HG03520 (cell line): ENCODE results near the gene ANKMY1.

Source experiments
- ATAC-seq: cut with Tn5 transposase; IDR thresholded peaks from one replicate; pipeline ENCODE4 v1.9.1; 2021; ENCODE audit warnings: mild to moderate bottlenecking, moderate library complexity; ENCODE audit not compliant: unreplicated experiment

Gene ANKMY1

DNA sequence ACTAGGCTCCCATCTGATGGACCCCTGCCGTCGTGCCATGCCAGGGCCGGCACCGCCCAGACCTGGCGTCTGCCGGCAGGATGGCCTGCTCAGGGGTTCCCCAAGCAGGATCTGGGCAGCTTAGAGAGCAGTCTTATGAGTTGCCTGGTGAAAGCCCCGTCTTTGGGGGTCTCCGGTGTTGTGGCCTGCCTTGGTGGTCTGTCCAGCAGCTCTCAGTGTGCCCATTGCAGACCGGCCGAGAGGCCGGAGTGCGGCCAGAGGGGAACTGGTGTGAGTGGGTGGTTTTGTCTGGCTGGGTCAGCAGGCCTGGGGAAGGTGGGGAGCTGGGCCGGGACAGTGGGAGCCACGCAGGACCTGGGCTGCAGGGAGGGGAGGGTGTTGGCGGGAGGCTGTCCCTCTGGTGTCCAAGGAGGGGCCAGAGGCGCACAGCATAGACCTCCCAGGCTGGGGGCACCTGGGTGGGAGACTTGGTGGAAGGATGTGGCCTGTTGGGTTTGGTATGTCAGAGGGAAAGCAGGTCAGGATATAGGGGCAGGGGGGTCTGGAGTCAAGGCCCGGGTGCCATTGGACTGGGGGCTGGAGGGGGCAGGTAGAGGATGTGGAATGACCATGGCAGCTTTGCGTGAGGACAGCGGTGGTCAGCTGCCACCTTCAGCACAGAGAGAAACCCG lies 105.9 kb downstream of the ANKMY1 start:
- no peak for ATAC-seq

DNA sequence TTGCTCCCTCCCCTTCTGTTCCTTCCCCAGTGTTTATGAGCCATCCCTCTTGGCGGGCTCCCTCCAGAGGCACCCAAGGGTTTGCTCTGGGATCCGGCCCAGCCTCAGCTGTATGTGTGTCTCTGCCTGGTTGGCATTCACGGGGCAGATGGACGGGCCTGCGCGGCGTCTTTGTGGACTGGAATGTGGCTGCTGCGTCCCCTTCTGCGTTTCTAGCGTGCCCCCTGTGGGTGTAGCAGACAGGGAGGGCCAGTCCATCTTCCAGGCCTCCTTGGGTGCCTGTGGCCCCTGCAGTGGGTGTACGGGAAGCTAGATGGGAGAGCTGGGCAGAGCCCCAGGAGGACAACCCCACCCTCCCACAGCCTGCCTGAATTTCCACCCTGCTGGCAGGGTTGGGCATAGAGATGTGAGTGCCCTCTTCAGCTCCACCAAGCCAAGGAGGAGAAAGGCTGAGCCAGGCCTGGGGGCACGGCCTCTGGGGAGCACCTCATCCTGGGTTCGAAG lies 106.6 kb downstream of the ANKMY1 start:
- no peak for ATAC-seq

- ATAC-seq: no peak
These were observed 107.2 kb downstream of the ANKMY1 start for GRCh38 chr2:240450532-240451107.

DNA sequence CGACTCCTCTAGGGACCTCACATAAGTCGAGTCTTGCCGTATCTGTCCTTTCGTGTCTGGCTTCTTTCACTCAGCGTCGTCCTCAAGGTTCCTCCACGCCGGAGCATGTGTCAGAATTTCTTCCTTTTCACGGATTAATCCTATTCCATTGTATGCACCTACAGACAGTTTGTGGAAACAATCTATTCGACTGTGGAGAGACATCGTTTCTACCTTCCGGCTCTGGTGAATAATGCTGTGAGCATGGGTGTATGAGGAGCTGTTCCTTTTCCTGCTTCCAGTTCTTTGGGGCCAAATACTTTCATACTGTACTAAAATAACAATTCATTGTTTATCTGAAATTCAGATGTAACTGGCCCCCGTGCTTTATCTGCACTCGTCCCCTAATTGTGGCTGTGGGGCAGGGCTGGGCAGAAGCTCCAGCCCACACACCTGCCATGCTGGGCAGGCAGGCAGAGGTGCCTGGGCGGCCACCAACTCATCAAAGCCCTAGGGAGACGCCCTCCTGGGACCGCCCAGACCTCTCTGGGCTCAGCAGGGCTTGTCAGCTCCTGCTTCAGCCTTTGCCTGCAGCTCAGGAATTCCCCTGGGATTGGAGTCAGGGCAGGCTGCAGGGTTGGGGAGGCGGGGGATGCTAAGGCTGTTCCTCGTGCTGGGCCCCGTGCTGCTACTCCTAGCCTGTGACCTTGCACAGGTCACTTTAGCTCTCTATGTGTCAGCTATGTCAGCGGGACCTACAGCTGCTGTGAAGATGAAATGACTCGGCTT lies 107.8 kb downstream of the ANKMY1 start:
- no peak for ATAC-seq

DNA sequence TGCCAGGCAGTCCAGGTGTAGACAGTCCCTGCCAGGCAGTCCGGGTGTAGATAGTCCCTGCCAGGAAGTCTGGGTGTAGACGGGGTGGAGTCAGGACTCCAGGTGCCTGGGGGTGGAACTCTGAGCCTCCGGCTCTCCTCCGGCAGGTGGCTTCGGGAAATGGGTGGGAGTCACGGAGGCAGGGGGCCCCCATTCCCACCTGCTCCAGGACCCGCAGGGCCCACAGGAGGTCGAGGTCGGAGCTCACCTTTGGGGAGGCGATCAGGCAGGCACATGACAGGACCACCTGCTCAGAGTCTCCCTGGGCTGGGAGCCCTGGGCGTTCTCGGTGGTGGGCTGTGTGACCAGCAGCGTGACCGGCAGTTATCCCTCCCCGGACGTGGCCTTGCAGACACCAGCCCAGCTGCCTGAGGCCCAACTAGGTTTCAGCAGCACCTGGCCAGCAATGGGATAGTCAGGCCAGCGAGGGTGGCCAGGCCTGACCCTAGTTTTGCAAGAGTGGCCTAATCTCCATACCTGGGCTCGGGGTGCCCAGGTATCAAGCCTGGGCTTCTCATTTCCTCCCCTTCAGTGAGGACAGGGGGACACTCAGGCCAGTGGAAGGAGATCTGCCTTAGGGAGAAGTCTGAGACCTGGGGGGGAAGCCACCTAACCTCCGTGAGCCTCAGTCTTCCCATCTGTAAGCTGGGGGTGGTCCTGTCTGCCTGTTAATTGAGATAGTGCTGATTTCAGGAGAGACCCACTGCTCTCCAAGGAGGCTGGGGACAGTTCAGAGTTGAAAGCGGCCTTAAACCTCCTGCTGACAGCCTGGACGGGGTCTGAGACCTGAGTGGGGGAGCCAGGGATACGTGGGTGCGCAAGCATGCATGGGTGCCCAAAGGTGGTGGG lies 109.2 kb downstream of the ANKMY1 start:
- no peak for ATAC-seq

DNA sequence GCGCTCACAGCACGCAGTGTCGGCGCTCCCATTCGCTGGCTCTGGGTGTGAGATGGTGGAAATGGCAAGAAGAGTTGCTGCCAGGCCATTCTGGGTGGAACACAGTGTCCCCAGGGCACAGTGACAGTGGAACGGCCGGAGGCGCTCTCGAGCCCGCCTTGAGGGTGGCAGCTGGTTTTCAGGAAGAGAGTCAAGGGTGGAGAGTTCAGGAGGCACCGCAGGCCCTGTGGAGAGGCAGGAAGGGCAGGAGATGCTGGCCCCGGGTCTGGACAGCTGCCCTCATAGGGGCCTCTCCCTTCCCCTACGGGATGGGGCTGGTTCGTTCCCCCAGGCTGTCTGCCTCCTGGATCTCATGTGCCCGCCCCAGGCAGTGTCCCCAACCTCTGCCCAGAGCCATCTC lies 109.9 kb downstream of the ANKMY1 start:
- ATAC-seq: no peak

- ATAC-seq: no peak
These were observed 110.5 kb downstream of the ANKMY1 start for GRCh38 chr2:240447331-240447730.

- no peak for ATAC-seq
These were observed 111.1 kb downstream of the ANKMY1 start for GRCh38 chr2:240446664-240447175.

DNA sequence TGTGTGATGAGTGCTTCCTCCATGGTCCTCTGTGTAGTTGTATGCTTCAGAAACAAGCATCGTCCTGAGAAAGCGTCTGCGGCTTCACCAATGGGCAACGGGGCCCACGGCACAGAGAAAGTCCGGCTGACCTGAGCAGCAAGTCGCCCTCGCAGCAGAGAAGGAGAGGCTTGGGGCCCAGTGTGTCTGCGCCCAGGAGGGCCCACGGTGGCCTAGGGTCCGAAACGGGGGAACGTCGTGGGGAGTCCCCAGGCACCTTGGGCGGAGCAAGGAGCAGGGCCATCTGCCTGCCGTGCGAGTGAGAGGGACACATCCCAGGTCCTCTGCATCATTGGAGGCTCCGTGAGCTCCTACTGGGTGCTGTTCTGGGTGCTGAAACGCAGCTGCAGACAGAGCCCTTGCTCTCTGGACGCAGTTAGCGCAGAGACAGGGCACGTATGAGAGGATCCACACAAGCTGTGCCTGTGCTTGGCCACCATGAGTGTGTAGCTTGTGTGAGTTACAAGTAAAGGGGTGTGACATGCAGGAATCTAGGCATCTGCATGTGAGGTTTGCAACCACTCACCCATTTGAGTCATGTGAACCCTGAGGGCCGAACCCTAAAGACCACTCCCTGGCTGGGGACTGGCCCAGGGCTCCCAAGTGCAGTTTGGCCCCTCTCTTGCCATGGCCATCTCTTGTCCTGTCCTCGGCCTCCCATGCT lies 111.7 kb downstream of the ANKMY1 start:
- no peak for ATAC-seq

- ATAC-seq: no peak
These were observed 113.3 kb downstream of the ANKMY1 start for GRCh38 chr2:240444464-240444863.

GRCh38 chr2:240443891-240444301 lies 113.9 kb downstream of the ANKMY1 start:
- ATAC-seq: no peak

GRCh38 chr2:240442891-240443715 lies 114.7 kb downstream of the ANKMY1 start:
- ATAC-seq: no peak

GRCh38 chr2:240441993-240442411 lies 115.8 kb downstream of the ANKMY1 start:
- no peak for ATAC-seq

DNA sequence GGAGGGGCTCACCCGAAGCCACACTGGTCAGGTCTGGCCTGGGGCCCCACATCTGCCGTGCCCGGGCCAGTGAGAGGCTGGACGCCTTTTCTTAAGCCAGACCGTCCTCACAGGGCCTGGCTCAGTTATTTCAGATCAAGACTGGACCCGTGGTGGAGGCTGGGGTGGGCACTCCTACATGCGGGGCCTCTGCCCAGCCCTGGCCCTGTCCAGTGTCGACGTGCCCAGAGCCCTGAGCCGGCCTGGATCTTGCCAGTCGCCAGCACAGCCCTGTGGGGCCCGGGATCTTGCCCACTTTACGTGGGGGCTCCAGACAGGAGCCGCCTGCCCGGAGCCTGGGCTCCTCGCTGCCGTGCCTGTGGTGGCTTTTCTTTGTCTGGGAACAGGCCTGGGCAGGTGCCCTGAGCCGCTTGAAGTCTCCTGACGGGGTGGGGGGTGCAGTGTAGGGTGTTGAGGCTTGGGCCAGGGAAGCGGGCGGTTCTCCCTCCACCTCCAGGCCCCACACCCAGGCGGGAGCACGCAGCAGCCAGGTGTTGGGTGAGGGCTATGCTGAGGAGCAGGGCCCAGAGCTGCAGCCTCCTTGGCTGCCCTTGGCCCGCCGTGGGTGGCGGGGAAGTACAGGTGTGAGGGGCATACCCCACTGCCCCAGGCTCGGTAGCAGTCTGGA lies 116.3 kb downstream of the ANKMY1 start:
- no peak for ATAC-seq

DNA sequence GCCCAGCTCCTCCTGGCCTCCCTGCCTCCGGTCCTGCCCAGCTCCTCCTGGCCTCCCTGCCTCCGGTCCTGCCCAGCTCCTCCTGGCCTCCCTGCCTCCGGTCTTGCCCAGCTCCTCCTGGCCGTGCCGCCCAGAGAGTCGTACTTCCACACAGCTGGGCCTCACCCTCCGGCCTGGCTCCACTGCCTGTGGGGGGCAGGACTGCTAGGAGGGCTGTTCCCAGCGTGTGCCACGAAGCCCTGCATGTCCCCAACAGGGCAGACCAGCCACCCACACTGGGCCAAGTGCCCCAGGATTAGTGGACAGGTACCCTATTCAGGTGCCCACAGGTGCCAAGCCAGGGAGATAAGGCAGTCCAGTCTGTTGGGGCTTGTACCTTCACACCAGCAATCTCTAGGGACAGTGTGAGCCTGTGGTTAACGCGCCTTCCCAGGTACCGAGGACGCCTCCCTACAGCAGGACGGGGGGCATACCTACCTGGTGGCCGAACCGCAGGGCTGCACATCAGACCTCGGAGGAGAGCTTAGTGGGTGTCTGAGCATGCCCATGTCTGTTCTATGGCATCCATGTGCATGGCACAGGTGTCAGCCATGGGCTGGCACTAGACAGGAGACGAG lies 117.0 kb downstream of the ANKMY1 start:
- ATAC-seq: no peak

GRCh38 chr2:240440251-240440650 lies 117.5 kb downstream of the ANKMY1 start:
- ATAC-seq: no peak

DNA sequence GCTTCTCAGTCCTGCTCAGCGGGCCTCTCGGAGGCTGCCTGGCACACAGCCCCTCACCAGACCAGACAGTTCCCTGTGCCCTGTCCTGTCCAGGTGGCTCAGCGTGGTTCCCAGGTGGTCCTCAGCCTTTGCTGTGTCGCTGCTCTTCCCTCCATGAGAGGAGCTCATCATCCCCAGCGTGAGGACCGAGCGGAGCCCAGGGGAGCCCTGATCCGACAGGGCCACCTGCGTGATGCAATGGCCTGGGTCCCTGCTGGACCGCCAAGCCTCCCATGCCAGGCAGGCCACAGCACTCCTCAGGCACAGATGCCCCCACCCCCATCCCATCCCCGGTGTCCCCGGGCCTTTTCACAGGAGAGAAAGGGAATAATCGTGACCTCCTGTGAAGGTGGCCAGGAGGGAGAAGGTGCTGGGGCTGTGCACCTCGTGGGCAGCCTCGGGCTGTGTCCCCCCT lies 118.1 kb downstream of the ANKMY1 start:
- ATAC-seq: no peak
